Hematopoietic multipotent progenitor cell treated with erythropoietin and hydrocortisone succinate and interleukin-3 and kit ligand, for 15 days (in vitro differentiated cells): ENCODE measurements around the gene LINC01488.

Experiments
- DNase-seq: peaks from one replicate; pipeline ENCODE4 v3.0.0-alpha.2; 2015; ENCODE audit warnings: low spot score

LINC01488 gene

DNA sequence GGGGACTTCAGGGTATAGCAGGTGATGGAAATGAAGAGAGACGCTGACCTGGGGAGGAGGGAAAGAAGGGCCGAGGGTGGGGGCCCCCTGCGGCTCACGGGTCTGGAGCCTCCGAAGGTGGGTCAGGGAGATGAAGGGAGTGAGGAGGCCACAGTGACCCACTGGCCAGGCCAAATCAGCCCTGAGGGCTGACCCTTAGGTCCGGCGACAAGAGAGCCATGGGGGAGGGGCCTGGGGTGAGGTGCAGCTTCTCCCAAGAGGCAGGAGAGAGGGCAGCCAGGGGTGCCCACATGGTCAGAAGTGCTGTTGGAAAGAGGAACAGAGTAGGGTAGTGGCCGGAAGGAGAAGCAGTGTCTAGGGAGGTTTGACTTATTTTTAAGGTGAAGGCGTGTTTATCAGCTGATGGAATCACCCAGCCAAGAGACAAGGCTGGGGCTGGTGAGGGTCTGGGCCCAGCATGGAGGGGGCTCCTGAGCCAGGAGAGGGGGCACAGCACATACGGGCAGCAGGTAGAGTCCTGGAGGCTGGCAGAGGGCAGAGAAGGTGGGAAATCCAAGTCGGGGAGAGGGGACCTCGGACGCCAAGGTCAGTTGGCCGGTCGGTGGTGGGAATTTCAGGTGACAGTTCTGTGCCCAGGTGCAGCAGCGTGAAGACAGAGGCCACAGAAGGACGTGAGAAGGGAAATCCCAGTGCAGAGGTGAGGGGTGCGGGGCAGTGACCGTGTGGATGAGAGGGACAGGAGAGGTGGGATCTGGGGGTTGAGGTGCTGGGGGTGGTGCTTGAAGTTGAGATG is 49.0 kb downstream of the LINC01488 start:
- no peak for DNase-seq

GRCh38 chr11:69531071-69531716 is 49.7 kb downstream of the LINC01488 start:
- no peak for DNase-seq

DNA sequence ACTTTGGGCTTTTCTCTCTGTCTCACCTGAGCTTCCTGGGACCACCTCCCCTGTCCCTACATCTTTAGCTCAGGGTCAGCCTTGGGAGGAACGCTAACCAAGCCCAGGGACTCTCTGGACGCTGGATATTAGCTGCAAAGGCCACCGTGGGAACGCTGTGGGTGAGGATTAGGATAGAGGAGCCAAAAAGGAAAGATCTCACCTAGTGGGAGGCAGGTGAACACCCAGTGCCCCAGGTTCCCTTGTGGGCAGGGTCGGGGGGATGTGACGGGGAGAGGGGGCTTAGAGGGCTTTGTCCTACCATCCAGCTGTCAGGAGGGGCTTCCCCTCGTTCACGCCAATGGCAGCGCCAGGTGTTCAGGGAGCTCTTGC is 50.2 kb downstream of the LINC01488 start:
- DNase-seq = no peak

- DNase-seq = no peak
Observed at GRCh38 chr11:69533296-69534165, 52.1 kb downstream of the LINC01488 start.

- DNase-seq = no peak
Observed at GRCh38 chr11:69534166-69534530, 52.7 kb downstream of the LINC01488 start.

GRCh38 chr11:69535908-69536307 is 54.4 kb downstream of the LINC01488 start:
- no peak for DNase-seq

- DNase-seq = no peak
Observed at GRCh38 chr11:69536406-69536805, 54.9 kb downstream of the LINC01488 start.

GRCh38 chr11:69537126-69537525 is 55.7 kb downstream of the LINC01488 start:
- no peak for DNase-seq

GRCh38 chr11:69537855-69538640 is 56.6 kb downstream of the LINC01488 start:
- no peak for DNase-seq

DNA sequence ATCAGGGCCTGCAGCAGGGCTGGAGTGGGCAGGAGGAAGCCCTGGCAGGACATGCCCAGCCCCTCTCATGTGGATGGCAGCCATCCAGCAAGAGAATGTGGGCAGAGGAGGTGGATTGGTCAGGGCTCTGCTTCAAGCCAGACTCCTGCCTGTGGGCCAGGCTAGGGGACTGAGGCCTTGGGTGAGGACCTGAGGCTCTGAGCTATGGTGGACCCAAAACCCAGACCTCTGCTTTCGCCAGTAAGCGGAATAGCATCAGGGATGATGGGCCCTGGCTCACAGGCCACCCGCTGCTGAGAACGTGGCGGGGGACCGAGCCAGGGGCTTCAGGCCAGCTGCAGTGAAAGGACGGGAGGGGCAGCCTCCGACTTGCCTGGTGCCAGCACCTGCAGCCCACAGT is 57.4 kb downstream of the LINC01488 start:
- no peak for DNase-seq

- DNase-seq = no peak
Observed at GRCh38 chr11:69539416-69540117, 58.1 kb downstream of the LINC01488 start.

GRCh38 chr11:69540118-69541000 is 58.9 kb downstream of the LINC01488 start:
- no peak for DNase-seq

GRCh38 chr11:69541001-69541285 is 59.5 kb downstream of the LINC01488 start:
- no peak for DNase-seq

GRCh38 chr11:69541501-69542313 is 60.2 kb downstream of the LINC01488 start:
- DNase-seq = no peak

GRCh38 chr11:69542314-69543168 is 61.1 kb downstream of the LINC01488 start:
- no peak for DNase-seq
